Left renal cortex interstitium (tissue), 4 donors: ENCODE measurements around the gene DMC1. TPM values are rescaled to one million over a fixed set of nuclear protein-coding genes. Genes with fewer than 3 reads are reported as not detected.
"Not testable (repeated sequence)": the region's sequence is repeated elsewhere in the genome, so short reads cannot be mapped to it uniquely, and the experiment has no call there.

Experiments
- DNase-seq, 4 donors: peaks; one replicate each; pipeline ENCODE4 v3.0.0-alpha.2; 2013; ENCODE audit warnings: low read depth in 4 of 4, low spot score in 2 of 4, missing footprints in 1 of 4
- polyA plus RNA-seq, 4 donors: library from polyadenylated mRNA; unstranded; fragments of 120-200 nt; gene quantifications; one replicate each; pipeline ENCODE4 v1.2.1, GENCODE V29; 2013; ENCODE audit not compliant: insufficient read length in 4 of 4

The DMC1 gene
- polyA plus RNA-seq, 4 donors: 5.2 to 7.1 (median 5.5) TPM

- DNase-seq: no peak
Observed at GRCh38 chr22:38474003-38474607, 95.9 kb downstream of the DMC1 start.

- no peak for DNase-seq
Observed at GRCh38 chr22:38471237-38471636, 98.7 kb downstream of the DMC1 start.

GRCh38 chr22:38470179-38470578, 99.8 kb downstream of the DMC1 start:
- not testable (repeated sequence) for DNase-seq

GRCh38 chr22:38469306-38469781, 100.6 kb downstream of the DMC1 start:
- no peak for DNase-seq

Other genes with a start within 250 kb of the DMC1 start
- gene KCNJ4, start 115.0 kb downstream of the DMC1 start, polyA plus RNA-seq: under 1 TPM; 0.19 to 0.36 (median 0.20) TPM
- 10 to 100 TPM in 3 of 4 donors, 1 to 10 TPM in 1; 8.4 to 11.7 (median 10.9) TPM for gene KDELR3, start 102.1 kb downstream of the DMC1 start, polyA plus RNA-seq
- 1,000 to 10,000 TPM in 2 of 4 donors, 100 to 1,000 TPM in 2; 632 to 1,158 (median 901) TPM for gene DDX17, start 63.9 kb downstream of the DMC1 start, polyA plus RNA-seq
- 10 to 100 TPM in 2 of 4 donors, 1 to 10 TPM in 2; 3.6 to 12.6 (median 7.8) TPM for gene FAM227A, start 86.2 kb upstream of the DMC1 start, polyA plus RNA-seq
- 10 to 100 TPM; 58.4 to 60.8 (median 59.9) TPM for gene CBY1, start 86.5 kb upstream of the DMC1 start, polyA plus RNA-seq
- 100 to 1,000 TPM in 1 of 4 donors, 10 to 100 TPM in 3; 85.1 to 103 (median 88.8) TPM for gene TOMM22, start 111.8 kb upstream of the DMC1 start, polyA plus RNA-seq
- gene JOSD1, start 130.8 kb upstream of the DMC1 start, polyA plus RNA-seq: 10 to 100 TPM; 38.0 to 45.8 (median 40.1) TPM
- gene GTPBP1, start 135.8 kb upstream of the DMC1 start, polyA plus RNA-seq: 10 to 100 TPM; 36.8 to 63.6 (median 52.3) TPM
- gene SUN2, start 185.8 kb upstream of the DMC1 start, polyA plus RNA-seq: 10 to 100 TPM; 46.3 to 70.2 (median 68.5) TPM
- gene DNAL4, start 224.0 kb upstream of the DMC1 start, polyA plus RNA-seq: 10 to 100 TPM; 34.3 to 43.5 (median 39.8) TPM